ENCODE data around the gene POLR2F.

POLR2F gene

DNA sequence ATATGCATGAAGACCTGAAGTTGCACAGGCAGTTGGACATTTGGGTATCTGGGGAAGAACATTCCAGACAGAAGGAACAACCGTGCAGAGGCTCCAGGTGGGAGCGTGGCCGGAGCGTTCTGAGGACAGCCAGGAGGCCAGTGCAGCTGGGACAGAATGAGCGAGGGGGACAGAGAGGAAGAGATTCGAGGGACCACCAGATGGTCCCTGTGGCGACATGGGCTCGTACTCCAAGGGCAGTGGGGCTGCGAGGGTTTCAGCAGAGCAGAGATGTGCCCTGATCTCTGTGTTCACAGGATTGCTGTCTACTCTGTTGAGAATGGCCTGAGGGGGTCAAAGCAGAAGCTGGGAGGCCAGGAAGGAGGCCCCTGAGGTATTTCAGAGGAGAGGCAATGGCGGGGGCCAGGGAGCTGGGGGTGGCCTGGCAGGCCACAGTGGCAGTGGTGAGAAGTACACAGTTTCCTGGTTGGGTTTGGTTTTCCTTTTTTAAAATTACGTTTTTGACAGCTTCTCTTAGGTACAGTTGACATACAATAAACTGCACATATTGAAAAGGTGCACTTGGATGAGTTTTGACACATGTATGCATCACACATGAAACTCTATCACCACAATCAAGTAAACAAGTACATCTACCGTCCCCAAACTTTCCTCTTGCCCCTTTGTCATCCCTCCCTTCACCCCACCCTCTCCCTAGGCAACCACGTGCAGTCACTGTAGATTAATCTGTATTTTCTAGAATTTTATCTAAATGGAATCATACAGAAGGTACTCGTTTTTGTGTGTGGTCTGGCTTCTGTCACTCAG, 55.7 kb downstream of the POLR2F start:
- DNase-seq = no peak

DNA sequence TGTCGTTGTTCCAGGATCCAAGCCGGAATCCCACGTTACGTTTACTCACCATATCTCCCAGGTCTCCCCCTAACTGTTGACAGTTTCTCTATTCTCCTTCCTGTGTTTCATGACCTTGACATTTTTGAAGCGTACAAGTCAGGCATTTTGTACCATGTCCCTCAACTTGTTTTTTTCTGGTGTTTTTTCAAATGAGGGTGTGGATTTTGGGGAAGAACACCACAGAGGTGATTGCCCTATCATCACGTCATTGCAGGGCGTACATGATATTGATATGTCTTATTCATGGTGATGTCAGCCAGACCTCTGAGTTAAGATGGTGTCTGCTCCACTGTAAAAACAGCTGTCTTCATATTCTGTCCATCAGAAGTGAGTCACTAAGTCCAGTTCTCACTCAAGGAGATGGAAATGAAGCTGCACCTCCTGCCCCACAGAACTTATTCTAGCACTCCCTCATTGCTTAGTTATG, 59.1 kb downstream of the POLR2F start:
- DNase-seq = no peak

DNA sequence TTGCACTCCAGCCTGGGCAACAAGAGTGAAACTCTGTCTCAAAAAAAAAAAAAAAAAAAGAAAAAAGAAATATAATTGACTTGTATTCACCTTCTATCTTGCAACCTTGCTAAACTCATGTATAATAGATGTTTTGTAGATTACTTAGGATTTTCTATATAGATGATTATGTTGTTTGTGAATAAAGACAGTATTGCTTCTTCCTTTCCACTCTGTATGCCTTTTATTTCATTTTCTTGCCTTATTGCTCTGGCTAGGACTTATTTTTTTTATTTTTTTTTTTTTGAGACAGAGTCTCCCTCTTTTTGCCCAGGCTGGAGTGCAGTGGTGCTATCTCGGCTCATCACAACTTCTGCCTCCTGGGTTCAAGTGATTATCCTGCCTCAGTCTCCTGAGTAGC, 60.6 kb downstream of the POLR2F start:
- DNase-seq = no peak

DNA sequence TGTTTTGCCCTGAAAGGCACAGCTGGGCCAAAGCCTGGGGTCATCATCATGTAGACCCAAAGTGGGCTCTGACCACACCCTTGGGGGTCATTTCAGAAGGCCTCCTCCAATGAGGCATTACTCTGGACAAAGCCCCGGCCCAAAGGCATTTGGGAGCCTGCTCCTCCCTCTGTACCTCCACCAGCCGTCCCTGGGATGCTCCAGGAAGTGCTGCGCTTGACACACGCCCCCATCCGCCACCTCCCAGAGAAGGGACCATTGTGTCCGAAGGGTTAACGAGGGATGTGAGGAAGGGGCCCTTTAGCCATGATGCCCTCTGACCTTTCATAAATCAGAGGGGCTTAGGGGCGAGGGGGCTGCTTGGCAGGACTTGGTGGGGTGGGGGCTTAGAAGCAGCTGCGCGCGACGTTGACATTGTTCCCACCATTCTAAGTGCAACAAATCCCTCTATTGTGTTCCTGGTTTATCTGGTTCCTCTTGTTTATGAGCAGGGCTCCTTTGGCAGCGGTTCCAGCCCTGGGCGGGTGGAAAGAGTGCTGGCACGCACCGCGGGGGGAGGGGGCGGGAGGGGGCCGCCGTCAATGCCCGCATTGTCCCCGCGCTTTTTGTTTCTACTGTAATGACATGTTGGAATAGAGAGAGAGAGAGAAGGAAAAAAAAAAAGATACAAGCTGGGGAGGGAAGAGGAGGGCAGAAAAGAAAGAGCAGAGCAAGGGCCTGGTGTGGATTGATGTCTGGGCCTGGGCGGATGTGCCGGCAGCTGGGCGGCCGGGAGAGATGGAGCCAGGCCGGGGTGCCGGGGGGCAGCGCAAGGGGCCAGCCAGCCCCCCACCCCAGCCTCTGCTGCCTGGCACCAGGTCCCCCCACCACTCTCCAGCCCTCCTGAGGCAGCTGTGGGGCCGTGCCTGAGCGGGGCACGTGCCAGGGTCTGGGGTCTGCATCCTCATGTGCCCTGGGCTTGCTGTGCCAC, 63.0 kb downstream of the POLR2F start:
- DNase-seq = no peak

DNA sequence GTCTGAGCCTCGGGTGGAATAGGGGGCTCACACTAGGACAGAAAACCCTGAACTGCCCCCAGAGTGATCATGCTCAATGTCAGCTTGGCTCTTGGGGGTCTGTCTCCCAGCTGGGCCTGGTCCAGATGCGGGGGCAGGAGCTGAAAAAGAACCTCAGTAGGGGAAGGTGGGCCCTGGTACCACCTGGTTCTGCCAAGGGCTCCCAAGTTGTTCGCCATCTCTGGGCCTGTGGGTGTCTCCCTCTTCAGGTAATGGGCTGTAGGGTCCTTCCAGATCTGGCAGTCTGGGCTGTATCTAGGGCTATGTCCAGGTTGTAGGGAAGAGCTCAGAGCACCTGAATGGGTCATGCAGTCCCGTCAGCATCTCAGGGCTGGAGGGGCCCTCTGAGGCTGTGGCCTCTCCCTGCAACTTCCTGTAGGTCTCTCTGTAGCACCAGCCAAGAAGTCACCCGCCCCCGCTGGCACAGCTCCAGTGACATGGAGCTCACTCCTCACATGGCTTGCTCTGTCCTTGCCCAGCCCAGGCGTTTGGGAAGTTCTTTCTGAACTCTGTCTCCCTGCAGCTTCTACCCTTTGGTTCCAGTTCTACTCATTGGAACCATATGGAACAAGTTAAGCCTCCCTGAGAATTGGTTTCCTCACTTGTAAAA, 63.9 kb downstream of the POLR2F start:
- no peak for DNase-seq

DNA sequence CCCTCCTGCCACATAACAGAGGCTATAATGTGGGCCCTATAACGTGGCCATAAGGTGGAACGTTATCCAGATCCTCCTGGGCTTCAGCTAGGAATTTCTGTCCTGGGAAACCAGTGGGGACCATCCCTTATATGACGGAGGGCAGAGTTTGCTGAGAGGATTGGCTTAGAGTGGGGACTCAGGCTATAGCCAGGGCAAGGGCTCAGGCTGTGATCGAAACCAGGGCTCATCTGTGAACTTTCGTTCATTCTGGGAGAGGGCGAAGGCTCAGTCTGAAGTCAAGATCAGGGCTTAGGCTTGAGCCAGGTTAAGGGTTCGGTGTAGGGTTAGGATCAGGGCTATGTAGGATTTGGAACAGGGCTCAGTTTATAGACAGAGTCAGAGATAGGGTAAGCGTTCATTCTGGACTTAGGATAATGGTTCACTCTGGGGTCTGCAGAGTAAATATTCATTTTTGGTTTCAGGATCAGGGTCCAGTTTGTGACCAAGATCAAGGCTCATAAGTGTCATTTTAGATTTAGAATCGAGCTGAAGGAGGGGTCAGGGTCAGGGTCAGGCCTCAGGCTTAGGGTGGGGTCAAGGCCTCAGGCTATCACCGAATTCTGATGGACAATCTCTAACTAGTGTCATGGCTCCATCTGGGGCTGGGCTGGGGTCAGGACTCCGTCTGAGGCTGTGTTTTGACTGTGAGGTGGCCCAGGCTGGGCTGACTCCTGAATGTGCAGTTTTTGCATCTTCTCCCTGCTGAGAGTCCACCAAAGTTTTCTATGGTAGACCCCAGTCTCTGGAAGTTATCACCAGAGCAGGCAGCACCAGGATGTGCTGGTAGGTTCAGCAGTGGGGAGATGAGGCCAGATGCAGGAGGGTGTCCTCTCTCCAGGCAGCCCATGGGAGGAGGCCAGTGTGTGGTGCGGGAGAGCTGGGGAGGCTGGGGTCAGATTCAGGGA, 64.7 kb downstream of the POLR2F start:
- DNase-seq = no peak
